ENCODE results near the gene CAMKK1.
A peak's percentile ranks its signal among the peaks of the same experiment; 100 is the strongest.

Gene CAMKK1

GRCh38 chr17:3895354-3895753 is 2.5 kb upstream of the CAMKK1 start:
- no peak for DNase-seq

- no peak for DNase-seq
Measured at GRCh38 chr17:3894911-3895343, 2.1 kb upstream of the CAMKK1 start.

GRCh38 chr17:3894188-3894587 is 1.3 kb upstream of the CAMKK1 start:
- no peak for DNase-seq

- DNase-seq, result no peak
Measured at GRCh38 chr17:3893720-3894116, 865 bp upstream of the CAMKK1 start.

GRCh38 chr17:3892095-3892998 is 506 bp downstream of the CAMKK1 start:
- peak; percentile 69 for DNase-seq

- no peak for DNase-seq
Measured at GRCh38 chr17:3891626-3892094, 1.2 kb downstream of the CAMKK1 start.

- DNase-seq, result no peak
Measured at GRCh38 chr17:3890878-3891219, 2.0 kb downstream of the CAMKK1 start.

DNA sequence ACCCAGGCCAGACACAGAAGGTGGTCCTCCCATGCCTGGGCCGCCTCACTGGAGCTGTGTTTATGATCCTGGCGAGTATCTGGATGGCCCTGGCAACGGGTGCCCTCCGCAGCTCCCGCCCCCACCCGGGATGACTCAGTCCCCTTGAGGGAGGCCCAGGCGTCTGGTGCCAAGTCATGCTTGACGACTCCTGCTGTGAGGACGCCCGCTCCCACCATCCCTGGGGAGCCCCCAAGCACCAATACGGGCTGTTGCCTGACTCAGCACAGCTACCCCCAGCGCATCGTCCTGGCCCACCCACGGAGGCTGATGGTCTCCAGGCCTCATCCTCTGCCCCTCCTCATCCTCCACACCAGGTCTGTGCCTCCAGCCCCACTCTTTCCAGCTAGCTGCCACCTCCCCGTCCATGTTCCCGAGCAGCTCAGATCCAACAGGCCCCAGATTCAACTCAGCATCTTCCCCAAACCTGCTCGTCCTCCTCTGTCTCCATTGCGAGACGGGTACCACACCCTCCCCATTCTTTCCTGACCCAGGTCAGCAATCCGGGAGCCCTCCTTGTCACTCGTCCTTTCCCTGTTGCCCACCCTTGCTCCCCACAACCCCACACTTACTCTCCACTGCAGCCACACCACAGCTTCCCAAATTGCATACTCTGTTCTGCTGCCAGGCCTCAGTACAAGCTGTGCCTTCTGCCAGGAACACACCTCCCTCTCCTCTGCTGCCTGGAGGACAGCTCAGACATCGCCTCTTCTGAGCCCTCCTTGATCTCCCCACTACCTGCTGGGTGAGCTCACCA is 2.6 kb downstream of the CAMKK1 start:
- peak; percentile 41 for DNase-seq

DNA sequence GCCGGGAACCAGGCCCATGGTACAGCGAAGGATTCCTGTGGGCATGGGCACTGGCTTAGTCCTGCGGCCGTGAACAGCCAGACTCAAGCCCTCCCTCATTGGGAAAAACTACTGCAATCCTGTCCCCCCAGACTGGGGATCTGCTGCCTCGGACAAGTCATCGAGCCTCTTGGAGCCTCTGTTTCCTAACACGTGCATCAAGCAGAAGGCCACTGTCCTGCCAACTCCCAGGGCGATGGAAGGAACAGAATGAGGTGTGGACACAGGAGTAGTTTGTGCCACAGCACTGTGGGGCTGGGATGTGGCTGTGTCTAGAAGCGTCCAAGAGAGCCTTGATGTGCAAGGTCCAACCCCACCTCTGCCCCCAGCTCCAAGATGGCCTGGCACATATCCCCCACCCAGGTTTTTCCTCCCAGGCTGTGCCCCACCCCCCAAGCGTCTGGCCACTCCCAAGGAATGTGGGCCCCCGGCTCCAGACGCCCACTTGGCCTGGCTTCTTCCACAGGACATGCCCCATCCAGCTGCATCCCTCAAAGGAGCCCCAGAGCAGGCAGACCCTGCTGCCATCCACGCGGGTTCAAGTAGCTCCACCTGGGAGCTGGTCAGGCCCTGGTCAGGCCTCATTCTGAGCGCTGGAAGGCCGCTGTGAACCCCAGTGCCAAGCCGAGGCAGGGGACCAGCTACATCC is 3.4 kb downstream of the CAMKK1 start:
- DNase-seq, result no peak

DNA sequence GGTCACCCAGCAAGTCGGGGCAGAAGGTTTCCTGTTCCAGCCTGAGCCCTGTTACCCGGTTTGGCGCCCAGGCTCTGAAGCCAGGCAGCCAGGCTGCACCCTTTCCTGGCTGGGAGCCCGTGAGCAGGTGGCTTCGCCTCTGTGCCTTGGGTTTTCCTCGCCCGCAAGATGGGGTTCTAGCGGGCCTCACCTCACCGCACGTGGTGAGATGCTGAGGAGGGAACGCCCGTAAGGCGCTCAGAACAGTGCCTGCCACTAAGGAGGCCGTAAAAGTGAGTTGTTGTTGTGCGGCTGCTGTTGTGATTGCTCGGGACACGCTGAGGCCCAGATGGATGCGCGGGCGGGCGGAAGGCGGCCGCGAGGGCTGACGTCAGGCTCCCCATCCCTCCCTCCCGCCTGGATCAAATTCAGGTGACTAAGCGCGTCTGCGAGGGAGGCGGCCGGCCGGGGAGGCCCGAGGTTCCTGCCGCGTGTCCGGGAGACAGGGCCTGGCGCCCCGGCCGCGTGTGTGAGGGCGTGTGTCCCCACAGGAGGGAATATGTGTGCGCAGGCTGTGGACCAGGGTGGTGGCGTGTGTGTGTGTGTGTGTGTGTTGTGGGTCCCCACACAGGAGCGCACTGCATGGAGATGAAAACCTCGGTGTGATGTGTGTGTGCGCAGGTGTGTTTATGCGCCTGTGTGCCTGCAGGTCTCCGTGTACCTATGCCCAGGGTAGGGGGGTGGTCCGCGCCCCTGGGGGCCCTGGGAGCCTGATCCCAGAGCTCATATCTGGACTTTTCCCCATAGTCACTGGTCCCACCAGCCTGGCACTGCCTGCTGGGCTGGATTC is 4.3 kb downstream of the CAMKK1 start:
- DNase-seq, result no peak

GRCh38 chr17:3887804-3888203 is 5.0 kb downstream of the CAMKK1 start:
- no peak for DNase-seq

DNA sequence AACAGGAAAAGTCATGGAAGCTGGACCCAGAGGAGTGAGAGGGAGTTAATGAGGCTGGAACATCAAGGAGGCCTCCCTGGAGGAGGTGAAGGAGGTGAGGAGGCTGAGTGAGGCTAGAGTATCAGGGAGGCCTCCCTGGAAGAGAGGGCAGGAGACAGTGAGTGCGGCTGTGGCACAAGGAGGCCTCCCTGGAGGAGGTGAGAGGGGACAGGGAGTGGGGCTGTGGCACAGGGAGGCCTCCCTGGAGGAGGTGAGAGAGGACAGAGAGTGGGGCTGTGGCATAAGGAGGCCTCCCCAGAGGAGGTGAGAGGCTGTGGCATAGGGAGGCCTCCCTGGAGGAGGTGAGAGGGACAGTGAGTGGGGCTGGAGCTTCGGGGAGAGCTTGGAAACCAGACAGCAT is 5.5 kb downstream of the CAMKK1 start:
- DNase-seq, result no peak

- no peak for DNase-seq
Measured at GRCh38 chr17:3886776-3887175, 6.1 kb downstream of the CAMKK1 start.

DNA sequence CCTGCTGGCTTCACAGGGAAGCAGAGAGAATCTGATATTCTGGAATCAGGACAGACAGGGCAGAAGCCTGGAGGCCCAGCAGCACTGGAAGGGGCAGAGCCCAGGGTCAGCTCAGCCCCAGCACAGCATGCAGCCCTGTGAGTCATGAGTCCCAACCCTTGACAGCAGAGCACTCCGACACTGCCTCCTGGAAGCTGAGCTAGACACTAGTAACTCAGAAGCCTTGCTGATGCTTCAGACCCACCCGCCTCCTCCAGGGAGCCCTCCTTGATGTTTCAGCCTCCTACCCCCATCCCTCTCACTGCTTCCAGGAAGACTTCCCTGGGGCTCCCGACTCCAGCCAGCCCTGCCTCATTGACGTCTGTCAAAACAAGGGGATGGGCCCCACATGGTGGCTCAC is 6.9 kb downstream of the CAMKK1 start:
- no peak for DNase-seq

DNA sequence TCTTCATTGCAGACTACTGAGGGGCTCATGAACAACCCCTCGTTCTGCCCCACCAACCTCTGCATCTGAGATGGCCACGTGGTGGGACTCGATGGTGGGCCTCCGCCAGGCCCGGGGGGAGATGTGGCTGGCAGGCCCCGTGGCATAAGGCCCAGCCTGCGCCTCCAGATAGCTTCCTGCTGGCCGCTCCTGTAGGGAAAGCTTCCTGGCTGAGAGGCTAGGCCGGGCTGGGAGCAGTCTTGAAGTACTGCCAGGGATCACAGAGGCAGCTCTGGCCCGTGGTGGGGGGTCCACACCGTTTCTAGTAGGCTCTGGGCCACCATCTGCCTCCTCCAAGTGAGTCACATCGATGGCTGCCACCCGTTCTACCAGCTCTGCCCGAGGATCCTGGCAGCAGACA is 7.6 kb downstream of the CAMKK1 start:
- no peak for DNase-seq

DNA sequence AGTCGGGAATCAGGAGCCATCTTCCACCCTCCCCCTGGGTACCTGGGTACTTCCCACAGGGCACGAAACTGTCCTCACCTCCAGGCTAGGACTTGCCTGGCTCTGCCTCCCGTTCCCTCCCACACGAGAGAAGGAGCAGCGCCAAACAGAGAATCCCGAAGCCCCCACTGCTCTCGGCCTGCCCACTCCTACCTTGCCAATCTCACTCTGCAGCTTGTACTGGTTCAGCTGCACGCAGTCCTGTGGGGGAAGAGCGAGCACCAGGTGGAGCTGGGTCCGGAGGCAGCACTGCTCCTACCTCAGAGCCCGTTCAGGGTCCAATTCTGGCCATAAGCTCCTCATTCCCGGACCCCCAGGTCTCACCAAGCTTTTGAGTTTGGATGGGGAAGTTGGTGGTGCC is 8.7 kb downstream of the CAMKK1 start:
- no peak for DNase-seq

DNA sequence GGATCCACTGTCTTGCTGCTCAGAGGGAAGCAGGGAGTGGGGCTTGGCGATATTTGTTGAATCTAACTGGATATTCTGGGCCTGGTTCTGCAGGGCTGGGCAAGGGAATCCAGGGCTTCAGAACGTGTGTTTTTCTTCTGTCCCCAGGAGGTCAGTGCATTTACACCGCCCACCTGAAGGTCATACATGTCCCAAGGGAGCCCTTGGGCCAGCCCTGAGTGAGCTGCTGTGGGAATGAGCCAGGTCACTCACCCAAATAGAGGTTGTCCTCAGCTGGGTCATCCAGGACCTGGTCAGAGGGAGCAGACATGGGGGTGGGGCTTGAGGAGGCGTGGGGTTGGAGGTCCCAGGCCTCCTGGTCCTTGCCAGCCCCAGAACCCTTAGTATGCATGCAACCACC is 10.6 kb downstream of the CAMKK1 start:
- DNase-seq, result no peak

DNA sequence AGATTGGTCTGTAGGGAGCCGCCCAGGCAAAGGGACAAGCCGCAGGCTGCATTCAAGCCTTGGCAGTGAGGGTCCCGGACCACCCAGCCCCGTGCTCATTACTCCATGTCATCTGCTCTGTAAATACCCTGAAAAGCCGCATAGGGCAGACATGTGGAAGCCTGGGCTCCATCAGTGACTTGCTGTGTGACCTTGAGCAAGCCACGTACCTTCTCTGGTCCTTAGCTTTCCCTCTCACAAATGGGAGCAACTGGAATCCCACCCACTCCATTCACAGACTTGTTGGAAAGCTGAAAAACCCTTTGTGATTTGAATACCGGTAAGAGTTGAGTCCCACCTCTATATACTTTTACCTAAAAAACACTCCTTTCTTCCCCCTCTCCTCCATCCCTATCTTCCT is 11.9 kb downstream of the CAMKK1 start:
- no peak for DNase-seq

- no peak for DNase-seq
Measured at GRCh38 chr17:3879591-3880417, 13.0 kb downstream of the CAMKK1 start.

DNA sequence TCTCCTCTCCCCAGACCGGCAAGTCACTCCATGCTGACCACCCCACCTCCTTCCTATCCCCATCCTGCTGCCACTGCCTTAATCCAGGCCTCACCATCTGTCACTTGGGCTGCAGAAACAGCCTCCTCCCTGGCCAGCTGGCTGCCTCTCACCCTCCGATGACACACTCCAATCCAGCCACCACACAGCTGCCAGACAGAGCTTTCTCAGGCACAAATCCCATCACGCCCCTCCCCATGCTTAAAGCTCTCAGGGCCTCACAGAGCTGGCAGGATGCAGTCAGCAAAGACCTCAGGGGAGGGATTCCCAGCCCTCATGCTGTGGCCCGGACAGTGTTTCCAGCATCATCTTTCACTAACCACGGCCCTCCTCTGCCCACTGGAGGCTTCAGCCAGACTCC is 13.7 kb downstream of the CAMKK1 start:
- no peak for DNase-seq

GRCh38 chr17:3877220-3877619 is 15.6 kb downstream of the CAMKK1 start:
- no peak for DNase-seq

DNA sequence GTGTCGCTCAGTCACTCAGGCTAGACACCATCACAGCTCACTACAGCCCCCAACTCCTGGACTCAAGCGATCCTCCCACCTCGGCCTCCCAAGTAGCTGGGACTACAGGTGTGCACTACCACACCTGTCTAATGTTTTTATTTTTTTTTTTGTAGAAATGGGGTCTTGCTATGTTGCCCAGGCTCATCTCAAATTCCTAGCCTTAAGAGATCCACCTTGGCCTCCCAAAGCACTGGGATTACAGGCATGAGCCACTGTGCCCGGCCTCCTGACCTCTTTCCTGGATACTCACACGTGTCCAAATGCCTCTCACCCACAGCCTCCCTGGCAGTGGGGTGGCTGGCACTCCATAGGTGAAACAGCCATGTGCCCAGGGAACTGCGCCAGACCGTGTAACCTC is 17.5 kb downstream of the CAMKK1 start:
- DNase-seq, result no peak
